Endodermal cell (in vitro differentiated cells): ENCODE data around the gene TOGARAM1. TPM values are rescaled to one million over a fixed set of nuclear protein-coding genes. Genes with fewer than 3 reads are reported as not detected.

ENCODE experiments used
- DNase-seq: peaks from one replicate; pipeline ENCODE4 v3.0.0-alpha.2; 2017
- H3K27ac ChIP-seq: 2 replicates; pipeline ENCODE4 v1.5.1; 2013; ENCODE audit warnings: mild to moderate bottlenecking, low read depth, low read length, moderate library complexity
- H3K27me3 ChIP-seq: 2 replicates; pipeline ENCODE4 v1.6.1; 2013; ENCODE audit warnings: mild to moderate bottlenecking, low read length, moderate library complexity; ENCODE audit not compliant: insufficient read depth, control insufficient read depth, poor library complexity, severe bottlenecking
- H3K36me3 ChIP-seq: 2 replicates; pipeline ENCODE4 v1.7.0; 2013; ENCODE audit warnings: mild to moderate bottlenecking, low read length, moderate library complexity; ENCODE audit not compliant: control insufficient read depth, insufficient read depth
- H3K4me1 ChIP-seq: one replicate; pipeline ENCODE4 v1.7.0; 2013; ENCODE audit warnings: low read length; ENCODE audit not compliant: control insufficient read depth, insufficient read depth
- H3K4me3 ChIP-seq: 2 replicates; pipeline ENCODE4 v1.5.1; 2013; ENCODE audit warnings: mild to moderate bottlenecking, low read length, moderate library complexity
- H3K9ac ChIP-seq: 2 replicates; pipeline ENCODE4 v1.6.1; 2013; ENCODE audit warnings: mild to moderate bottlenecking, low read length, moderate library complexity; ENCODE audit not compliant: poor library complexity, severe bottlenecking; ENCODE audit errors: extremely low read depth
- H3K9me3 ChIP-seq: 2 replicates; pipeline ENCODE4 v1.6.1; 2013; ENCODE audit warnings: mild to moderate bottlenecking, low read length, moderate library complexity; ENCODE audit not compliant: control insufficient read depth
- H3K27ac Mint-ChIP-seq: 2 replicates; pipeline ENCODE4 v1.8.0; 2020; ENCODE audit warnings: mixed read lengths
- H3K27me3 Mint-ChIP-seq: 2 replicates; pipeline ENCODE4 v1.8.0; 2021; ENCODE audit warnings: mild to moderate bottlenecking, mixed read lengths; ENCODE audit not compliant: insufficient read depth
- H3K36me3 Mint-ChIP-seq: 2 replicates; pipeline ENCODE4 v1.8.0; 2020; ENCODE audit warnings: low read depth, mixed read lengths
- H3K4me1 Mint-ChIP-seq: 2 replicates; pipeline ENCODE4 v1.8.0; 2020; ENCODE audit warnings: mixed read lengths
- H3K4me3 Mint-ChIP-seq: 2 replicates; pipeline ENCODE4 v1.8.0; 2020; ENCODE audit warnings: mild to moderate bottlenecking, moderate library complexity, mixed read lengths
- H3K9me3 Mint-ChIP-seq: 2 replicates; pipeline ENCODE4 v1.8.0; 2020; ENCODE audit warnings: mild to moderate bottlenecking, mixed read lengths
- CTCF ChIP-seq: fragments of 200-600 bp; sonication (generic); conservative IDR thresholded peaks from 2 replicates; pipeline ENCODE4 v1.5.0; 2021; ENCODE audit warnings: antibody characterized with exemption, mild to moderate bottlenecking
- WGBS, 2 experiments: methylation state at CpG; one replicate each; pipeline versions ENCODE4 v1.1.5 to v1.1.7; 2013; ENCODE audit warnings: missing lambda C conversion rate in 2 of 2, mixed read lengths in 1 of 2; ENCODE audit not compliant: insufficient coverage in 1 of 2, insufficient read length in 1 of 2; 5-methylcytosine and 5-hydroxymethylcytosine counted together
- total RNA-seq, 2 donors: library from RNA; stranded (reverse); fragmentation: NEBNext Ultra II Directional in 1 of 2; extraction: Animal tissue kit (Norgen Biotek cat#: 25700) in 1 of 2; gene quantifications; 2 replicates in 1 of 2; 3 replicates in 1 of 2; pipeline ENCODE4 v1.2.1, GENCODE V29; 2021

Gene TOGARAM1
- total RNA-seq, 2 donors from 2014 or later: 12.3 to 13.7 TPM

- Mint-ChIP-seq H3K4me3 (no peak overlapping the region), H3K4me1 (peaks cover 8% of the 10 kb centered on the region), H3K27ac (no peak overlapping the region), H3K9me3 (peaks cover 32% of the 10 kb centered on the region), H3K27me3 (no peaks in the 10 kb centered on the region), H3K36me3 (peaks cover 76% of the 10 kb centered on the region)
- Histone ChIP-seq H3K9ac (no peak overlapping the region), H3K36me3 (peaks cover 85% of the 10 kb centered on the region), H3K9me3 (peaks cover 40% of the 10 kb centered on the region), H3K27ac (no peak overlapping the region), H3K4me3 (no peak overlapping the region), H3K27me3 (no peaks in the 10 kb centered on the region), H3K4me1 (no peaks in the 10 kb centered on the region)
- DNase-seq: no peak
- WGBS, 2 experiments: 93 to 100% methylated on average over 6 of the region's 6 CpGs
- no peak for TF ChIP-seq CTCF
Observed at GRCh38 chr14:44940944-44941343, 21.0 kb upstream of the TOGARAM1 start.

GRCh38 chr14:44941591-44941990, 20.4 kb upstream of the TOGARAM1 start:
- no peak overlapping the region for H3K27ac ChIP-seq
- Mint-ChIP-seq H3K9me3 (peaks cover 32% of the 10 kb centered on the region), H3K27ac (no peak overlapping the region), H3K36me3 (peaks cover 71% of the 10 kb centered on the region), H3K4me1 (peaks cover 2% of the 10 kb centered on the region), H3K27me3 (no peaks in the 10 kb centered on the region), H3K4me3 (no peak overlapping the region)
- no peak for DNase-seq
- TF ChIP-seq CTCF: no peak
- no peaks in the 10 kb centered on the region for H3K27me3 ChIP-seq
- no peaks in the 10 kb centered on the region for H3K4me1 ChIP-seq
- H3K9me3 ChIP-seq: peaks cover 40% of the 10 kb centered on the region
- peaks cover 82% of the 10 kb centered on the region for H3K36me3 ChIP-seq
- WGBS, 2 experiments: 89 to 98% methylated on average over 1 to 2 of the region's 2 CpGs
- no peak overlapping the region for H3K4me3 ChIP-seq
- H3K9ac ChIP-seq: no peak overlapping the region

- Histone ChIP-seq H3K27ac (no peak overlapping the region), H3K9ac (no peak overlapping the region), H3K4me1 (no peaks in the 10 kb centered on the region), H3K27me3 (no peaks in the 10 kb centered on the region), H3K9me3 (peaks cover 43% of the 10 kb centered on the region), H3K4me3 (no peak overlapping the region), H3K36me3 (peaks cover 80% of the 10 kb centered on the region)
- Mint-ChIP-seq H3K4me1 (no peaks in the 10 kb centered on the region), H3K27me3 (no peaks in the 10 kb centered on the region), H3K27ac (no peak overlapping the region), H3K9me3 (peaks cover 32% of the 10 kb centered on the region), H3K4me3 (no peak overlapping the region), H3K36me3 (peaks cover 73% of the 10 kb centered on the region)
- no peak for DNase-seq
- 93% methylated on average over 1 of the region's 1 CpG; no CpG with 5 or more reads in 1 of the 2 experiments for WGBS, 2 experiments
- no peak for TF ChIP-seq CTCF
Observed at GRCh38 chr14:44942436-44942835, 19.6 kb upstream of the TOGARAM1 start.
